ENCODE data around the gene SNN.

The SNN gene

GRCh38 chr16:11679941-11680911 is 12.0 kb downstream of the SNN start:
- Histone ChIP-seq H3K27ac (ENCODE audit: insufficient read depth, low read length, poor library complexity, severe bottlenecking) (no peak overlapping the region), H3K4me1 (ENCODE audit: control insufficient read depth, insufficient read depth, low read length, poor library complexity, severe bottlenecking) (peaks cover 14% of the 10 kb centered on the region), H3K9me3 (ENCODE audit: control insufficient read depth, low read length) (no peaks in the 10 kb centered on the region), H3K36me3 (ENCODE audit: control insufficient read depth, insufficient read depth, low read length) (peaks cover 66% of the 10 kb centered on the region), H3K4me3 (ENCODE audit: insufficient read depth, low read depth, low read length, poor library complexity, severe bottlenecking) (no peak overlapping the region), H3K27me3 (replicated peaks; ENCODE audit: control insufficient read depth, insufficient read depth, low read length, poor library complexity, severe bottlenecking) (no peaks in the 10 kb centered on the region)
- no peak for DNase-seq

GRCh38 chr16:11681556-11681955 is 13.3 kb downstream of the SNN start:
- Histone ChIP-seq H3K4me3 (ENCODE audit: insufficient read depth, low read depth, low read length, poor library complexity, severe bottlenecking) (no peak overlapping the region), H3K27me3 (replicated peaks; ENCODE audit: control insufficient read depth, insufficient read depth, low read length, poor library complexity, severe bottlenecking) (no peaks in the 10 kb centered on the region), H3K27ac (ENCODE audit: insufficient read depth, low read length, poor library complexity, severe bottlenecking) (no peak overlapping the region), H3K9me3 (ENCODE audit: control insufficient read depth, low read length) (no peaks in the 10 kb centered on the region), H3K4me1 (ENCODE audit: control insufficient read depth, insufficient read depth, low read length, poor library complexity, severe bottlenecking) (peaks cover 14% of the 10 kb centered on the region), H3K36me3 (ENCODE audit: control insufficient read depth, insufficient read depth, low read length) (peaks cover 64% of the 10 kb centered on the region)
- no peak for DNase-seq

GRCh38 chr16:11681976-11682654 is 13.9 kb downstream of the SNN start:
- no peaks in the 10 kb centered on the region for H3K9me3 ChIP-seq (ENCODE audit: control insufficient read depth, low read length)
- DNase-seq, result no peak
- no peak overlapping the region for H3K4me3 ChIP-seq (ENCODE audit: insufficient read depth, low read depth, low read length, poor library complexity, severe bottlenecking)
- H3K4me1 ChIP-seq (ENCODE audit: control insufficient read depth, insufficient read depth, low read length, poor library complexity, severe bottlenecking), result peaks cover 14% of the 10 kb centered on the region
- H3K27me3 ChIP-seq (replicated peaks; ENCODE audit: control insufficient read depth, insufficient read depth, low read length, poor library complexity, severe bottlenecking), result no peaks in the 10 kb centered on the region
- peaks cover 65% of the 10 kb centered on the region for H3K36me3 ChIP-seq (ENCODE audit: control insufficient read depth, insufficient read depth, low read length)
- no peak overlapping the region for H3K27ac ChIP-seq (ENCODE audit: insufficient read depth, low read length, poor library complexity, severe bottlenecking)

GRCh38 chr16:11682655-11683096 is 14.4 kb downstream of the SNN start:
- H3K9me3 ChIP-seq (ENCODE audit: control insufficient read depth, low read length), result no peaks in the 10 kb centered on the region
- H3K27me3 ChIP-seq (replicated peaks; ENCODE audit: control insufficient read depth, insufficient read depth, low read length, poor library complexity, severe bottlenecking), result no peaks in the 10 kb centered on the region
- H3K27ac ChIP-seq (ENCODE audit: insufficient read depth, low read length, poor library complexity, severe bottlenecking), result no peak overlapping the region
- H3K36me3 ChIP-seq (ENCODE audit: control insufficient read depth, insufficient read depth, low read length), result peaks cover 67% of the 10 kb centered on the region
- H3K4me3 ChIP-seq (ENCODE audit: insufficient read depth, low read depth, low read length, poor library complexity, severe bottlenecking), result no peak overlapping the region
- no peak for DNase-seq
- H3K4me1 ChIP-seq (ENCODE audit: control insufficient read depth, insufficient read depth, low read length, poor library complexity, severe bottlenecking), result peaks cover 14% of the 10 kb centered on the region

GRCh38 chr16:11683145-11683544 is 14.9 kb downstream of the SNN start:
- no peak for DNase-seq
- peaks cover 66% of the 10 kb centered on the region for H3K36me3 ChIP-seq (ENCODE audit: control insufficient read depth, insufficient read depth, low read length)
- no peaks in the 10 kb centered on the region for H3K9me3 ChIP-seq (ENCODE audit: control insufficient read depth, low read length)
- peaks cover 14% of the 10 kb centered on the region for H3K4me1 ChIP-seq (ENCODE audit: control insufficient read depth, insufficient read depth, low read length, poor library complexity, severe bottlenecking)
- H3K27ac ChIP-seq (ENCODE audit: insufficient read depth, low read length, poor library complexity, severe bottlenecking), result no peak overlapping the region
- H3K27me3 ChIP-seq (replicated peaks; ENCODE audit: control insufficient read depth, insufficient read depth, low read length, poor library complexity, severe bottlenecking), result no peaks in the 10 kb centered on the region
- H3K4me3 ChIP-seq (ENCODE audit: insufficient read depth, low read depth, low read length, poor library complexity, severe bottlenecking), result no peak overlapping the region

GRCh38 chr16:11684231-11685025 is 16.2 kb downstream of the SNN start:
- Histone ChIP-seq H3K27ac (ENCODE audit: insufficient read depth, low read length, poor library complexity, severe bottlenecking) (no peak overlapping the region), H3K4me3 (ENCODE audit: insufficient read depth, low read depth, low read length, poor library complexity, severe bottlenecking) (no peak overlapping the region), H3K9me3 (ENCODE audit: control insufficient read depth, low read length) (no peaks in the 10 kb centered on the region), H3K27me3 (replicated peaks; ENCODE audit: control insufficient read depth, insufficient read depth, low read length, poor library complexity, severe bottlenecking) (no peaks in the 10 kb centered on the region), H3K36me3 (ENCODE audit: control insufficient read depth, insufficient read depth, low read length) (peaks cover 56% of the 10 kb centered on the region), H3K4me1 (ENCODE audit: control insufficient read depth, insufficient read depth, low read length, poor library complexity, severe bottlenecking) (peaks cover 14% of the 10 kb centered on the region)
- DNase-seq, result no peak

- Histone ChIP-seq H3K4me3 (ENCODE audit: insufficient read depth, low read depth, low read length, poor library complexity, severe bottlenecking) (no peak overlapping the region), H3K9me3 (ENCODE audit: control insufficient read depth, low read length) (no peaks in the 10 kb centered on the region), H3K36me3 (ENCODE audit: control insufficient read depth, insufficient read depth, low read length) (peaks cover 50% of the 10 kb centered on the region), H3K27ac (ENCODE audit: insufficient read depth, low read length, poor library complexity, severe bottlenecking) (no peak overlapping the region), H3K4me1 (ENCODE audit: control insufficient read depth, insufficient read depth, low read length, poor library complexity, severe bottlenecking) (peaks cover 13% of the 10 kb centered on the region), H3K27me3 (replicated peaks; ENCODE audit: control insufficient read depth, insufficient read depth, low read length, poor library complexity, severe bottlenecking) (no peaks in the 10 kb centered on the region)
- no peak for DNase-seq
These were observed 17.8 kb downstream of the SNN start for GRCh38 chr16:11685844-11686618.

- H3K4me3 ChIP-seq (ENCODE audit: insufficient read depth, low read depth, low read length, poor library complexity, severe bottlenecking), result no peak overlapping the region
- no peak overlapping the region for H3K27ac ChIP-seq (ENCODE audit: insufficient read depth, low read length, poor library complexity, severe bottlenecking)
- no peaks in the 10 kb centered on the region for H3K27me3 ChIP-seq (replicated peaks; ENCODE audit: control insufficient read depth, insufficient read depth, low read length, poor library complexity, severe bottlenecking)
- H3K4me1 ChIP-seq (ENCODE audit: control insufficient read depth, insufficient read depth, low read length, poor library complexity, severe bottlenecking), result peaks cover 5% of the 10 kb centered on the region
- no peak for DNase-seq
- H3K36me3 ChIP-seq (ENCODE audit: control insufficient read depth, insufficient read depth, low read length), result peaks cover 57% of the 10 kb centered on the region
- no peaks in the 10 kb centered on the region for H3K9me3 ChIP-seq (ENCODE audit: control insufficient read depth, low read length)
These were observed 18.6 kb downstream of the SNN start for GRCh38 chr16:11686713-11687380.
